Ammon's horn (tissue), 1 donor: Measurements from ENCODE around the gene SEZ6L.

Experiments
- DNase-seq: peaks from one replicate; pipeline ENCODE4 v3.0.0-alpha.2; 2016; ENCODE audit warnings: low spot score

Gene SEZ6L

DNA sequence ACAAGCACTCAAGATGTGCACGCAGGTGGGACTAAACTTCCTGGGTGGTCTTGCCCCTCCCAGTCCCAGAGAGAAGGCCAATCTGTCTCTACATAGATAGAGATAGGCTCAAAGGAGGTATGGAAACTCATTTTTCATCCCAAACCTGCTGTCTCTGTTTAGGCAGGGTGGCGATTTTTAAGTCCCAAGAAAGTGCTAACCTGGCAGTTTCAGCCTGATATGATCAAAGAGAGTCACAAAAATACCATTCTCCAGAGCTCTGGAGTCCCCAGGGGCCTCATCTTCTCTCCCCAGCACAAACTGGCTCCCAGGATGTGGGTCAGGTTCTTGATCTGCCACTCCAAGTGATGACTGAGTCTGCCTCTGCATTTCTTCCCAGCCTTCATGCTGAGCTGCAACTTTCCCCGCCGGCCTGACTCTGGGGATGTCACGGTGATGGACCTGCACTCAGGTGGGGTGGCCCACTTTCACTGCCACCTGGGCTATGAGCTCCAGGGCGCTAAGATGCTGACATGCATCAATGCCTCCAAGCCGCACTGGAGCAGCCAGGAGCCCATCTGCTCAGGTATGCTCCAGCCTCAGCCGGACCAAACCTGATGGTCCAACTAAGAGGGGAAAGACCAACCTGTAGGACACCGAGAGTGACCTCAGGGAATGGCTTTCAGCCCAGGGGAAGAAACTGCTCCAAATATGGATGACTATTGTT, 129.5 kb downstream of the SEZ6L start:
- no peak for DNase-seq

DNA sequence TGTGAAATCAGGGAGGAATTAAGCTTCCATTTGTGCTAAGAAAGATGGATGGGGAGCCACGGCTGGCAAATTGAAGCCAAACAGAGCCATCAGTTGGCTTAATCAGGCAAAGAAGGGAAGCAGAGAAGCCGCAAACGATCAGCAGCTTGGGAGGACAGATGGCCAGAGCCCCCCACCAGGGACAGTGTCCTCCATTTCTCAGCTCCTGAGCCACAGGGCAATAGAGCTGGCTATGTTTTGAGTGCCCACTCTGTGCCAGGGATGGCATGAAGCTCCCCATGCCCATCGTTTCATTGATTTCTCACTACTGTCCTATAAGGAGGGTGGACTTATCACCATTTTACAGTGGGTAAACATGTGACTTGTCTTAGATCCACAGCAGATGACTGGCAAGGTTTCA, 133.5 kb downstream of the SEZ6L start:
- DNase-seq: no peak

GRCh38 chr22:26303475-26303874, 134.2 kb downstream of the SEZ6L start:
- no peak for DNase-seq

GRCh38 chr22:26304730-26305129, 135.5 kb downstream of the SEZ6L start:
- DNase-seq: no peak

GRCh38 chr22:26308467-26308866, 139.2 kb downstream of the SEZ6L start:
- no peak for DNase-seq

DNA sequence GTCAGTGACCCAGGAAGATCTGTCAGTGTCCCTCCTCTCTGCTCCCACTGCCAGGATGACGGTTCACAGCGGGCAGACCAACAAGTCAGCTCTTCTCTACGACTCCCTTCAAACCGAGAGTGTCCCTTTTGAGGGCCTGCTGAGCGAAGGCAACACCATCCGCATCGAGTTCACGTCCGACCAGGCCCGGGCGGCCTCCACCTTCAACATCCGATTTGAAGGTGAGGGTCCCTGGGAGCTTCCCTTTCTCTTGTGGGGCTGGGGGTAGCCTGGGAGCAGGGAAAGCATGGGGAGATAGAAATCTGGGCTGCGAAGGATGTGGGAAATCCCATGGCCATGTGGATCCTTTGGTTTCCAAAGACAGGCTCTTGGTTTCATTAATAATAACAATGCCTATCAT, 141.4 kb downstream of the SEZ6L start:
- no peak for DNase-seq

DNA sequence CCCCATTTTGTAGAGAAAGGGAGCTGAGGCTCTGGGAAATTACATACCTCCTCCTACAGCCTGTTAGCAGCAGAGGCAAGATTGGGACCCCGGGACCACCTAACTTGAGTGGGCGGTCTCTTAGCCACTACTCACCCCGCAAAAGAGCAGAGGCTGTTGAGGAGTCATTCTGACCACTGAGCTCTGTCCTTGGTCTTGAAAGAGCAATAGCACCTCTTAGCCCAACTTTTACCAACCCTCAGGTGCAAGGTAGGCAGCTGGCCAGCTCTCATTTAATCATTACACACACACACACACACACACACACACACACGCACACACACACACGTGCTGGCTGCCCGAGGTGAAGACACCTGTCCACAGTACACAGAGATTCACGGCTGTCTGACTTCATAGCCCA, 144.0 kb downstream of the SEZ6L start:
- no peak for DNase-seq

- no peak for DNase-seq
Observed at GRCh38 chr22:26314171-26314570, 144.9 kb downstream of the SEZ6L start.

GRCh38 chr22:26314656-26315055, 145.4 kb downstream of the SEZ6L start:
- DNase-seq: peak; percentile 39

- DNase-seq: no peak
Observed at GRCh38 chr22:26316732-26317285, 147.5 kb downstream of the SEZ6L start.

DNA sequence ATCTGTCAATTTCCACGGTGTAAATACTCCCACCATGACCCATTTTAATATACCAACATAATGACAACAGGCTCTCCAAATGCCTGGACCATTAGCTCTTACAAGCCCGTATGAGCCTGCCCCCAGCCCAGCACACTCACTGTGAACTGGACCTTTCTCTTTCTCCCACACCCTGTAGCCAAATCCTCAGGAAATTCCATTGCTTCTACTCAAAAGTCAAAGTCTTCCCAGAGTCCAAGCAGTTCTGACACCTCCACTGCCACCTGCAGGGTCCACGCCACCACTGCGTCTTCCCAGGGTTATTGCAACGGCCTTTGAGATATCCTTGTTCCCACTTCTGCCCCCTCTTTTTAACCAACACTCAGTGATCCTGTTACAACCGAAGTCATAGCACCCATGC, 149.7 kb downstream of the SEZ6L start:
- no peak for DNase-seq

GRCh38 chr22:26320447-26320846, 151.2 kb downstream of the SEZ6L start:
- DNase-seq: no peak

- DNase-seq: peak; percentile 56
Observed at GRCh38 chr22:26321469-26321913, 152.2 kb downstream of the SEZ6L start.

DNA sequence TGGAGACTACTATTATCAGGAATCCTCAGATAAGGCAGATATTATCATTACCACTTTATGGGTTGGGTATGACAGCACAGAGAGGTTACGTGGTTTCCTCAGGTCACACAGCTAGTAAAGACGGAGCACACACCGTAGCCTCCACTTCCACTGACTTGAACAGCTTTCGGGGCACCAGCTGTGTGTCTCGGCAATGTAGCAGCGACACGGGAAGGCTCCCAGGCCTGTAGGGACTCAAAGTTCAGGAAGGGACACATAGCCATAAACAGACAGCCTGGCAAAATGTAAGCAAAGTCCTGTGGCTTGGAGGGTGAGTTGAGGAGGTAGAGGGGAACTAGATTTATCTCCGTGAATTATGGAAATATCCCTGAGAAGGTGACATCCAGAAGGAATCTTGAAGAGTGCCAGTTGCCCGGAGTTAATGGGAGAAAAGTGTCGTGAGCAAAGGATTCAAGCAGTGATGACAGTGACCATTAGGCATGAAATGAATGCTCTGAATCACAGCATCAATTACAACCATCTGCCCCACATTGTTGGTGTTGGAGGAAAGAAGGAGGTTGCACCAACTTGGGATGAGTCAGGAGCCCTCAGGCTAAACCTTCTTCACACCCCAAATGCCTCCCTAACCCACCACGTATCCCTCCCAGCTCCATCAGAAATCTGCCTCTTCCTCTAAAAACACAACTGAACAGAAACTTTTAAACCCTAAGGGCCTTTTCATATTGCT, 153.1 kb downstream of the SEZ6L start:
- no peak for DNase-seq

DNA sequence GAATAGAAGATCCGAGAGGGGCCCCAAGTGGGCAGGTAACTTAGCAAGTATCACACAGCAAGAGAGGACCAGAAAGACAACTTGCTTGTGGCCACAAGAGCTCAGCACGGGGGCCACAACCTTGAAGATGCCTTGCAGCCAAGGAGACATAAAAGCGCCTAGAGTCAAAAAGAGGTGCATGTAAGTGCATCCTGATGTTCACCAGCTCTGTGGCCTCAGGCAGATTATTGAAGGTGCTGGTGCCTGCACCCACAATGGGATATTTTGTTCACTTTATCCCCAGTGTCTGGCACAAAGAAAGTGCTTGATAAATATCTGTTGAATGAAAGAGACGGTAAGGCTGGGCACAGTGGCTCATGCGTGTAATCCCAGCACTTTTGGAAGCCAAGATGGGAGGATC, 153.8 kb downstream of the SEZ6L start:
- DNase-seq: no peak

DNA sequence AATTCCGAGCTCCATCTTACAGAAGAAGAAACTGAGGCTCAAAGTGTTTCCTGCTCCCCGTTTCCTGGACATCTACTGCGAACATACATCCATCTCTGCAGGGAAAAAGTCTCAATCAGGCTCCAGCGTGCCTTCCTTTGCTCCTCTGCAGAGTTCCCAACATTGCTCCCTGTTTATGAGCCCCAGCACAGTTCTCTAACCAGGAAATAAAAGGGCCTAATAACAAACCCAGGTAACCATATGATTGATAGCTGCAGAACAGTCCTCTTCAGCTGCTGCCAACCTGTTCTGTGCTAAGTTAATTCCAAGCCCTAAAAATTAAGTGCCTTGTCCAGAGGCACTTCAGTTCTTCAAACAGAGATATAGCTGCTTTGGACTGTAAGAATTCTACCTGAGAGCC, 154.9 kb downstream of the SEZ6L start:
- DNase-seq: no peak

DNA sequence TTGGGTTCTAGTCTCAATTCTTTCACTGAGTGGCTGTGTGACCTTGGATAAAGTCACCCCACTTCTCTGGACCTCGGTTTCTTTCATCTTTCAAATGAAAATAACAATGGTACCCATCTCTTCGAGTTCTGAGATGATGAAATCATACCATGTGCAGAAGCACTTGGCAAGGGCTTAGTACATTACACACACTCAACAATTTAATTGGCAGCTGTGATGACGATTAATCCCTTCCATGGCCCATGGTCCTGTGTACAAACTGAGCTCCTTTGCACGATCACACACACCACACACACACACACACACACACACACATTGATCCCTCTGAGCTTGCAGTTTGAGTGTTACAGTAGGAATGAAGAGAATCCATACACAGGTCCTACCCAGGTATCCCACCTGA, 156.4 kb downstream of the SEZ6L start:
- no peak for DNase-seq

- DNase-seq: no peak
Observed at GRCh38 chr22:26326803-26327202, 157.5 kb downstream of the SEZ6L start.

DNA sequence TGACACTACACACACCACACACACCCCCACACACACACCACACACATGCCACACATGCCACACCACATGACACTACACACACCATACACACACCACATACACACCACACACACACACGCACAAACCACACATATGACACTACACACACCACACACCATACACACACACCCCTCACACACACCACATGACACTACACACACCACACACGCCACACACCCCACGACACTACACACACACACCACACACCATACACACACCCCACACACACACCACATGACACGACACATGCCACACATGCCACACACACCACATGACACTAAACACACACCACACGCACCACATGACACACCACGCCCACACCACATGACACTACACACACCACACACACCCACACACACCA, 158.0 kb downstream of the SEZ6L start:
- DNase-seq: no peak

- DNase-seq: no peak
Observed at GRCh38 chr22:26328221-26328620, 159.0 kb downstream of the SEZ6L start.

- DNase-seq: peak; percentile 69
Observed at GRCh38 chr22:26330971-26331625, 161.8 kb downstream of the SEZ6L start.

- no peak for DNase-seq
Observed at GRCh38 chr22:26333088-26333800, 164.0 kb downstream of the SEZ6L start.
